Measurements from ENCODE around the gene DLGAP1.

The DLGAP1 gene

DNA sequence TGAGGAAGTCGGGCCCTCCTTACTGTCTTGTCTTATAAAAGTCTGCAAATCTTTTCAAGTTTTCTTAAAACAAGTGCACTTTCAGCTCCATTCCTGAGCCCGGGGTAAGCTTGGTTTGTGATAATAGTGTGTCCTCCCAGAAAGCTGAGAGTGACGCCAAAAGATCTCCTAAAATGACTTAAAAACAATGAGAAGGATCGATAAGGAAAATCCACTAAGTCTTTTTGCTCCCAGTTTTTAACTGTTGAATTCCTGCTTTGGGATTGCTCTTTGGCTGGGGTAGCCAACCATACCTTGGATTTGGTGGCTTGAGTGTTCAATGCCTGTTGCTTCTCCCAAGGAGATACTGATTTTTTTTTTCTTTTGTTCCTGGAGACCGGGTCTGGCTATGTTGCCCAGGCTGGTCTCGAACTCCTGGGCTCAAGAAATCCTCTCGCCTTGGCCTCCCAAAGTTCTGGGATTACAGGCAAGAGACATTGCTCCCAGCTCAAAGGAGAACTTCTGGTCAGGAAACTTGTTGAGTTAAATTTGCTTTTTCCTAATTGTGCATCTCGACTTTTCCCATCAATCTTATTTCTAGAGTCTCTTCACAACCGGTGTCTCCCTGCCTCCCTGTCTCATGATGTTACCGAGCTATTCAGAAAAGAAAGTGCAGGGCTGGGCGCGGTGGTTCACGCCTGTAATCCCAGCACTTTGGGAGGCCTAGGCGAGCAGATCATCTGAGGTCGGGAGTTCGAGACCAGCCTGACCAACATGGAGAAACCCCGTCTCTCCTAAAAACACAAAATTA lies 1002.2 kb downstream of the DLGAP1 start:
- DNase-seq, result no peak

DNA sequence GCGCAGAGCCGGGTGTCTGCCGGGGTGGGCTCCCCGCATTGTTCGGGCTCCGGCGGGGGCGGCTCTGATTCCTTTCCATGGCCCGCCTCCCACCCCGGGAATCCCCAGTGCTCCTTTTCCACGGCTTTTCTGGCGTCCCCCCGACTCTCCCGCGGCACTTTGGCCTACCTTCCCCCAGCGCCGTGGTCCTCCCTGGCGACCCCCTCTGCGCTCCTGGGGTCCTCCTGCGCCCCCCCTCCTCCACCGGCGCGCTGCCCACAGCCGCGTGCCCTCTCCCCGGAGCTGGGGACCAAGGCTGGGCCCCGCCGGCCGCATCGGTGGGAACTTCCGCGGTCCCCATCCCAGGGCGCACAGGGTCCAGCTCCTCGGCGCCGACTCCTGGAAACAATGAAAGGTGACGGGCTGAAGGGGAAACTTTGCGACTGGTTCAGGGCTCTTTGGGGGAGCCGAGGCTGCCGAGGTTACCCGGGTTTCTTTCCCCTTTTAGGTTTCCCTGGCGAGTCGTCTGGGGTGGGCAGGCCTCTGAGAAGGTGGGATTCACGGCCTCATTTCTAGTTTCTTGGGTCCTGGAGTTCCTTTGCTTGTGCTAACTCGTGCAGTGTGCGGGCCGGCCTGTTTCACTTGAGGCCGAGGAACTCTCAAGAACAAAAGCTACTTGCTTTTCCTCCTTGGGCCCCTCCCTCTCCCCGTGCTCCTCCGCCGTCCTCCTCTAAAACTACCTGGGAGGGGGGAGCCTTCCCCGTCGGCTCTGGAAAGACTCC lies 1002.9 kb downstream of the DLGAP1 start:
- no peak for DNase-seq

DNA sequence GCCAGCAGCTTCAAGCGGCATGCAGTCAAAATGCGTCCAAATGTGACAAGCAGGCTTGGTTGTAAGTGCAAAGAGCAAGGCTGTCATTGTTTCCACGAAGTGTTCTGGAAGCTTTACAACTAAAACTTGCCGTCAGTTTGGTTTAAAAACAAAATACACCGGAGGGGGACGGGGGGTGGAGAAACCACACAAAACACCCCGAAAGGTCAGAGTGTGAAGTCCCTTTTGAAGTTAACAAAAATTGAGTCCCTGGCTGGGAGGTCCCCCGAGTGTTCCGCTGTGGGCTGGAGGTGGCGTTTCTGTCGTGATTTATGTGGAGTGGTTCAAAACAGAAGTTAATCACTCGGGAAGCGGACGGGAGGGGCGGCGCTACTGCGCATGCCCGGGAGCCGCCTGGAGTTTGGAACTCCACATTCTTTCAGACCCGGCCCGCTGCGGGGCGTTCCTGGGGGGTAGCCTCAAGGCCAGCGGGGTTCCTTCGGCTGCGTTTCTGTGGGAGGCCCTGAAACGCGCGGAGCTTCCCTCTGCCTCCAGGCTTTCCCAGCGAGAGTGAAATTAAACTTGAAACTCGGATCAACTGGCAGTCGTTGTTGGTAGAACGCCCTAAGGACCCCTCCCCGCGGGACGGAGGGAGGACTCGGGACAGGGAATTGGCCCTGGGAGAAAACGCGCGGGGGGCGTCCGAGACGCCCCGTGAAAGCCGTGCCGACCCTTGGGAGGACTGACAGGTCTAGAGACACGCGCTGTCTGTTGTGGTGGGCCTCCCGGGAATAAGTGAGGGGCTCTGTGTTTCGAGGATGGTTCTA lies 1003.7 kb downstream of the DLGAP1 start:
- DNase-seq, result peak; percentile 22

DNA sequence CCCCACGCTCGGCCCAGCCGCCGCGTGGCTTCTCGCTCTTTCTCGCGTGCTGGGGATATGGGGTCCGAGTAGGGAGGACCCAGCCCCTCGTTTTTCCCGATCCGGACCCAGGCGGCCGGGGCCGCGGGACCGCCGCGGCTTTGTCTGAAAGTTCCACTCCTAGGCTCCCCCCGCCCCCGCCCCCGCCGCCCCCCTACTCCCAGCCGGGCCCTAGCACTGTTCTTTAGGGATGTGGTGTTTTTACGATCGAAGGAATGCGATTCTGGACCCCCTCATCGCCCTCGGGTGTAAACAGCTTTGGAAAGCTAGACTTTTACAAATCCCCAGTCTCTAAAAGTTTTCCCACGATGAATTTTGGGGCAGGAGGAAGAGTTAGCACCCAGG lies 1004.3 kb downstream of the DLGAP1 start:
- no peak for DNase-seq

DNA sequence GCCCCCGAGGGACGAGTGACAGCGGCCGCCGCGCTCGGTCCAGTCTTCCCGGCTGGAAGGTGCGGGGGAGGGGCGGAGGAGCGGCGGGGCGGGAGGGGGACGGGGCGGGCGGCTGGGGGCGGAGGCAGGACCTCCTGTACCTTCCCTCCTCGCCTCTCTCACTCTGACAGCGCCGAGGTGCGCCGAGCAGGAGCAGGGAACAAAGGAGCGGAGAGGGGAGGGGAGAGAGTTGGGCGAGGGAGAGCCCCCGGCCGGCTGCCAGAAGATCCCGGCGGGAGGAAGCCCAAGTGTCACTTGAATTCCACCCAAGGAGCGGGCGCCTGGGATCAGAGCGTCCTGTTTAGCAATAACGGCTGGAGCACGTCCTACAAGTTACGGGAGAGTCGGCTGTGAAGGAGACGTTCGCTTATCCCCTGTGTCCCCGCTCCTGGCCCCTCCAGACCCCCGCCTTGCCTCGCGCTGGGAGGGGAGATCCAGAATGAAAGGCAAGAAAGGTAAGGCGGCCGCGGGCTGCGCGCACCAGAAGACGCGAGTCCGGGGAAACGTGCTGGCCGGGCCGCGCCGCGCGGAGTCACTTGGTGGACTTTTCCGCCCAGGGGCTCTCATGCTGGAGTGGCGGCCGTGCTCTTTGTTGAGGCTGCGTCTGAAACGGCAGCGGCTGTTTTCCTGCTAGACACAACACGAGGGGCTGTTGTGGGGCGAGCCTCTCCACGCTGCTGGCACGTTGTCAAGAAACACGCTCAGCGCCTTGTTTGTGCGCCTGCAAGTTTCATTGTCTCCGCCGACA lies 1004.9 kb downstream of the DLGAP1 start, which contains the start of gene TGIF1:
TSS of gene TGIF1 (plus strand) at position 161 of the 787 bp plus-strand sequence. CDS start at position 479, 318 bp downstream.
- DNase-seq, result no peak

DNA sequence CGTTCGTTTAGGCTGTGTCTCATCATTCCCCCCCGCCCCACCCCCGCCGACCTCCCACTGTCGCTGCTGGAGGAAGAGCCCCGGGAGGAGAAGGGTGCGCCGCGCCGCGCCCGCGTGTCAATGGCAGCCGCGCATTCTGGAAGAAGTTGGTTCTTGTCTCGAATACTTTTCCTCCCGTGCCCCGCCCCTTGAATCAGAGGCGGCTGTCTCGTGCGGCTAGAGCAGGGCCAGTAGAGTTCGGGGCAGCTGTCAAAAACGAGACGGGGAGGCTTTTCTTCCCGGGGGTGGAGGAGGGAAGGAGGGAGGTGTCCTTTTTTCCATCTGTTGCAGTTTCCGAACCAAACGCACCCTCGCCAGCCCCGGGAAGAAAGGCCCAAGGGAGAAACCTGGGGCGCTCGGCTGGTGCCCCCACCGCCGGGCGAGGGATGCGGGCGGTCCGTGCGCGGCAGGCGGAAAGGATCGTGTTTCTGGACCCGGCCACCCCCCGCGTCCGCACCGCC lies 1005.5 kb downstream of the DLGAP1 start:
- no peak for DNase-seq

DNA sequence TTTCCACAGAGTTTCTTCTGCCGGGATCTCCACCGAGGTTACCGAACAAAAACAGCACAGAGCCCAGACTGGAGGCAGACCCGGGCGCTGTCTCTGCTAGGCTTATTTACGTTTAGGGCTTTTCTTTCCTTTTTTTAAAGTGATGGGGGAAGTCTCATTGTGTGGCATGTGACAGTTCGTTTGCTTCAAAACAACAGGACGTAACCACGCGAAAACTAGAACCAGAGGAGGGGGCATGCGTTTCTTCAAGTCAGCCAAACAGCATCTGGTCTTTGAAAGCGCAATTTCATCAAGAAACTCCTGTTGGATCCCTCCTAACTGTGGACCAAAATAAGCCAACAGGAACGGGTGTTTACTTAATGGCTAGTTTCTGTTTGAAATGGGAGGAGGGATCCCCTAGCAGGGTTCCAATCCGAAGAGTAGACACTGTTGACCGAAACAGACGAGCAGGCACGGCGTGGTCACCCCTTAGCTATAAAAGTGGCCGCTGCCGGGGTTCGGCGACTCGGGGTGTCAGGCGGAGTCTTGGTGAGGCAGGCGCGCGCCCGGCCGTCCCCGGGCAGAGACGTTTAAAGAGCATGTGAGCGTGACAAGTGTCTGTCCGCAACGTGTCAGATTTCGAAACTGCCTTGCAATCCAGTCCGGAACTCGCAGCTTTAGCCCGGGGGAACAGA lies 1006.1 kb downstream of the DLGAP1 start:
- DNase-seq, result peak; percentile 17

DNA sequence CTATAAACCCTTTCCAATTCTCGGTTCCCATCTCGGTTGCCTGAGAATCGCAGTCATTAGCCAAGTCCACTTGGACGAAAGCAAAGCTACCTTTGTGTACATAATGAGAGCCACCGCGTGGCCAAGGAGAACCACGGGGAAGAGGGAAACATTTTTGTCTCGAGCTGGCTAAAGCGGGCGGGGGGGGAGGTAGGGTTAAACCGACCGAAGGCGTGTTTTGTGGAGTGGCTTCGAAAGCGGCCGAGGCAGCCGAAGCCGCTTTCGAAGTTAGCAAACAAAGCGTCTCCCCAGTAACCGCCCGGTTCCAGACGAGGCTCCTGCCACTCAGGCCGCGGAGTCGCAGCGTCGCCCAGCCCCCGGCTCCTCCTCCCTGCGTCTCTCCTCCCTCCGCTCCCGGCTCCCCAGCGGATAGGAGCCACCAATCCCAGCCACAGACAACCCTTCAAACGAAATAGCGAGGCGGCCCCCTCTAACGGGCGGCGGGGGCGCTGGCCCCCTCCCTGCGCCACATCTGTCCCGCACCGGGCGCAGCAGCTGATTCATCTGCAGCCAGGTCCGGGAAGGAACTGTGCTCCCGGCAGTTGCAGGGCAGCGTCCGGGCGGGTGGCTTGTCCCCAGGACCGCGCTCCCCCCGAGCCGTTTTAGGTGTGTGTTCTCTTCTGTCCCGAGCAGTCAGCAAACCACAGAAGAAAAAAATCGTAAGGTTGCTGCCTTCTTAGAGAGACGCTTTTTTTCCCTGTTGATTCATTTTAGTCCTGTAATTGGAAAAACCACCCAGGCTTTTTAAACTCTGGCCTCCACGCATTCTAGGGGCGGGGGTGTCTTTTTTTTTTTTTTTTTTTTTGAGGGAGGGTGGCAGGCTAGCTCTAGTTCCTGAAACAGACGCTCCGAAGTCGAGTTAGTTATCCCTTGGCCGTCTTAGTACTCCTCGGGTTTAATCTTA lies 1006.9 kb downstream of the DLGAP1 start:
- DNase-seq, result peak; percentile 77

DNA sequence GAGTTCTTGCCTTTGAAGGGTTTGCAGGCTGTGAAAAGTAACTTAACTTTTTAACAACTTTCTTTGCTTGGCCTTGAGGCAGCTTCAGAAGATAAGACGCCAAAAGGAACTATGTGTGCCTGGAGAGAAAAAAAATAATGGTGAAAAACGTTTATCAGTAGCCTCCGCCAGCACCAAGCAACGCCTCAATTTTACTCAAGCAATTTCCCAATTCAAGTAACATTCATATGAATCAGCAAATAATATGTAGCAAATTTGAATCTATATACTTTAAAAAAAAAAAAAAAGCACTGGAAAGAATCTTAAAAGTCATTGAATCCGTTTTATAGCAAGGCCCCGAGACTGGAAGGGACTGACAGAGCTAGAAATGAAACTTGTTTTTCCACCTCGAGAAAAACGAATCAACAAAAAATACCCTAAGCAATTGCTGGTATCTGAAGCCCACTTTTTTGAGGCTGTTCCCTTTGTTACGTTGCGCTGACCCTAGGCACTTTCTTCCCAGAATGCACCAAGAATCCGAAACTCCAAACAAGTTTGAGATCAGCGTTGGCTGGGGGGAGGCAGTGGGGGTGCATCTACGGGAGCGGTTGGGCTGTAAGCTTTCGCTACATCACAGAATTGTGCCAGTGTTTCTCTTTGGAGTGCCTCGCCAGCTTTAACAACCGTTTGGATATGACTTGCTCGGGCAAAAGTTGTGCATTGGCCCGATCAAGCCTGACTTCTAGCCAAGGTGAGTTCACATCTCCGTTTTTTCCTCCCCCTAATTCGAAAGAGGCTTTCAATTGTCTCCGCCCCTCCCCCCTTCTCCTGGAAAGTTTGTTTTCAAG lies 1007.8 kb downstream of the DLGAP1 start:
- no peak for DNase-seq
